Measurements from ENCODE around the gene PLA2G2F.

The PLA2G2F gene, protein sequence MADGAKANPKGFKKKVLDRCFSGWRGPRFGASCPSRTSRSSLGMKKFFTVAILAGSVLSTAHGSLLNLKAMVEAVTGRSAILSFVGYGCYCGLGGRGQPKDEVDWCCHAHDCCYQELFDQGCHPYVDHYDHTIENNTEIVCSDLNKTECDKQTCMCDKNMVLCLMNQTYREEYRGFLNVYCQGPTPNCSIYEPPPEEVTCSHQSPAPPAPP

DNA sequence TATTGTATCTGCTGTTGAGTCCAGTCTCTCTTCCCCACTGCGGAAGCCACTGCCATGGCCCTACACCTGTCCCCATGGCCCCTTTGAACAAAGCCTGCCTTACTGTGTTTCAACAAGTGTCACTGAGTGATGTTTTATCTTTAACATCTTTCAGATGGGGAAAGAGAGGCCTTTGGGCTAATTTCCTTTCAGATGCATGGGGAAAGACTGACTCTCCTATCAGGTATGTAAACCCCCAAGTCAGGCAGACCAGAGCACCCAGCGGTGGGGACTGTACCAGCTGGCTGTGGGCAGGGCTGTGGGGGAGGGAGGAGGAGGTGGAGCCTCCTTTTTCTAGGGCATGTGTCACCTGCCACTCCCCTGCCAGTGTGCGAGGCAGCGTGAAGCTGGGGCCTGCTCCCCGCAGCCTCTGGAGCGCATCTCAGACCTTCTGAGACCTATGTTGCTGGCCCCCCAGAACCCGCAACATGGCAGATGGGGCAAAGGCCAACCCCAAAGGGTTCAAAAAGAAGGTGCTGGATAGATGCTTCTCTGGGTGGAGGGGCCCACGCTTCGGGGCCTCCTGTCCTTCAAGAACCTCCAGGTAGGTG, at the start of gene PLA2G2F:
PLA2G2F (plus strand) TSS at position 363 of the 590 bp plus-strand sequence; CDS start at position 468, 105 bp downstream.
- DNase-seq (ENCODE audit: low read depth in 2 of 2) = no peak

DNA sequence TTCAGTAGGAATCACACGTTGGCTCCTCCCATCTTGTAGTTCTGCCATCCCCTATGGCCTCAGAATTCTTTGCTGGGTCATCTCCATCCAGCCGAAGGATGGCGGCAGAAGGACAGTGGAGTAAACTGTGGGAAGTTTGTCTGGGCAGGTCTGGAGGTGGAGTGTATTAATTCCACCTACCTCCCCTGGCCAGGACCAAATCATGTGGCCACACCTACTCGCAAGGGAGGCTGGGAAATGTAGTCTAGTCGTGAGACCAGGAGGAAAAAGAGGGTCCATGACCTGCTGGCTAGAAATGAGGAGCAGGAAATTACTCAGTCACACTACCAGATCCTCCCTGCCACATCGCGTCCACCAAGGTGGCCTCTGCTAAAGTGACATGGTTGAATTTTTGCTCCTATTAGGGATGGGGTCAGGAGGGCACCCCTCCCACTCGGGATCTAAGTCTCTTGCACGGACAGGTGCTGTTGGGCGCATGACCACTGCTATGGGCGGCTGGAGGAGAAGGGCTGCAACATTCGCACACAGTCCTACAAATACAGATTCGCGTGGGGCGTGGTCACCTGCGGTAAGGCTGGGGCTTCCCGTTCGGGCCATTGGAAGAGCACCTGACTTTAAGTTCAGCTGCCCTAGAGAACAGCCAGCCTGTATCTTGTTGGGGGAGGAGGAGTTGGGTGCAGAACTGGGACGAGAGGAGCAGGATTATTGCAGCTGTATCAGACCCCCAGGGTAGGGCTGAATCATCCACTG, 49.6 kb upstream of the PLA2G2F start:
- no peak for DNase-seq (ENCODE audit: low read depth in 2 of 2)

DNA sequence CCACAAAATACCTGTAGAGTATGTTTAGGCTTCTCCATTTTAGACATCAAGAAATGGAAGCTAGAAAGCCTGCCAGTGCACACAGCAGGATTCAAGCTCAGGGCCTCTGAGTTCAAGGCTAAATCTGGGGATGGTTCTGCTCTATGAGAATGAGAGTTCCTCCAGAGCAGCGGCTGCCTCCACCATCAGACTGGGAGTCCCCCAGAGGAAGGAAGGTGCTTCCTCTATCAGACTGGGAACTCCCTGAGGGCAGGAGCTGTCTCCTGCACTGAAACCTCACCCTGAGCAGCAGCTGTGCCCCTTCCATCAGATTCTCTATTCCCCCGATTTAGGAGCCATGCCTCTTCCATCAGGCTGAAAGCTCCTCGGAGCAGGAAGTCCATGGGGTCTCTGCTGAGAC, 49.0 kb upstream of the PLA2G2F start:
- DNase-seq (ENCODE audit: low read depth in 2 of 2) = no peak

DNA sequence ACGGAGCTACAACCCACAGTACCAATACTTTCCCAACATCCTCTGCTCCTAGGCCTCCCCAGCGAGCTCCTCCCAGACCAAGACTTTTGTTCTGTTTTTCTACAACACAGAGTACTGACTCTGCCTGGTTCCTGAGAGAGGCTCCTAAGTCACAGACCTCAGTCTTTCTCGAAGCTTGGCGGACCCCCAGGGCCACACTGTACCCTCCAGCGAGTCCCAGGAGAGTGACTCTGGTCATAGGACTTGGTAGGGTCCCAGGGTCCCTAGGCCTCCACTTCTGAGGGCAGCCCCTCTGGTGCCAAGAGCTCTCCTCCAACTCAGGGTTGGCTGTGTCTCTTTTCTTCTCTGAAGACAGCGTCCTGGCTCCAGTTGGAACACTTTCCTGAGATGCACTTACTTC, 48.5 kb upstream of the PLA2G2F start:
- no peak for DNase-seq (ENCODE audit: low read depth in 2 of 2)

DNA sequence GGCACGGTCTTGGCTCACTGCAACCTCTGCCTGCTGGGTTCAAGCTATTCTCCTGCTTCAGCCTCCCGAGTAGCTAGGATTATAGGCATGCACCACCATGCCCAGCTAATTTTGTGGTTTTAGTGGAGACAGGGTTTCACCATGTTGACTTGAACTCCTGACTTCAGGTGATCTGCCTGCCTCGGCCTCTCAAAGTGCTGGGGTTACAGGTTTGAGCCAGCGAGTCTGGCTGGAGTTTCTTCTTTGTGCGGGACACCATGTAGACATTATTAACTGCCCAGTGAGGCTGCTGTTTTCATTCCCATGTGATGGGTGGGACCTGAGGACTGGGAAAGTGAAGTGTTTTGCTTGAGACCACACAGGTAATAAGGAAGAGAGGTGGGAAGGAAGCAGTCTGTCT, 45.8 kb upstream of the PLA2G2F start:
- no peak for DNase-seq (ENCODE audit: low read depth in 2 of 2)

DNA sequence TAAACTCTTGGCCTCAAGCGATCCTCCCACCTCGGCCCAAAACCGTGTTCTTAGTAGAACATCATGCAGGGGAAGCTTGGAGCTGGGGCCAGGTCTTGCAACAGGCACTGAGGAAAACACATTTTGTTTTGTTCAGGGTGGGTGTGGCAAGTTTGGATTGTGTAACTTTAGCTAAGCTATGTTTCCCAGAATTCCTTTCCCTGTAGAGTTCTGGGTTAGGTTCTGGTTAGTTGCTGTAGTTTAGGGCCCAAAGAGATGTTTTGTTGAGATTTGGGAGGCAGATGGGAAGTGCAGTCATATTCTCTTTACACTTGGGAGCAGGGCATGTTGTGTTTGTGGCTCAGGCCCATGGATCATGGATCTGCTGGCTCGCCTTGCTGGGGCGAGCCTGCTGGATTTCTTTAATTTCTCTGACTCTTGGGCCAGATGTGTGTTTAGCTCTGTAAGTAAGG, 45.2 kb upstream of the PLA2G2F start:
- no peak for DNase-seq (ENCODE audit: low read depth in 2 of 2)

DNA sequence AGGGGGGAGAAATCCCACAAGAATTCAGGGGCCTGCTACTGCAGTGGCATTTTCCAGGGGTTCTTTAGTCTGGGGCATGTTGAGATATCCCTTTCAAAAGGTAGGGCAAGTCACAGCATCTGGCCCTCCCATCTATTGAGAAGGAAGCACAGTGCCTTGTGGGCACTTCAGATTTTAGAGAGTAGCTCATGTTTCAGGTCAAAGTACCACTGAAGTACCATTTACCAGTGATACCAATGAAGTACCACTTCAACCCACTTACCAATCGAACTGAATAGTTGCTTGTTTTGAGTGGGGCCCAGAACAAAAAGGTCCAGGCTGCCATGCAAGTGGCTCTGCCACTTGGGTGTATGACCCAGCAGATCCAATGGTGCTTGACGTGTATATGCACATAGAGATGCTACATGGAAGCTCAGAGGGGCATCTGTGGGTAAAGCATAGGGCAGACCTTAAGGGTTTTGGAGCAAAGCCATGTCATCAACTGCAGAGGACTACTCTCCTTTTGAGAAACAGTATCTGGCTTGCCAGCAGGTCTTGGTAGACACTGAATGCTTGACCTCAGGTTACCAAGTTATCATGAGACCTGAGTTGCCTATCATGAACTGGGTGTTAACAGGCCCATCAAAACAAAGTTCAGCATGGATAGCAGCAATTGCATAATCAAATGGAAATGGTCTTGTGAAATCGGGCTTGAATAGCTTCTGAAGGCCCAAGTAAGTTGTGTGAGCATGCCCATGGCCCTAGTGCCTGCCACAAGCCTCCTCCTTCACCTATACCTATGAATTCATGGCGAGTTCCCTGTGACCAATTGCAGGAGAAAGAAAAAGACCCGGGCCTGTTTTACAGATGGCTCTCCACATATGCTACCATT, 43.3 kb upstream of the PLA2G2F start:
- DNase-seq (ENCODE audit: low read depth in 2 of 2) = no peak

DNA sequence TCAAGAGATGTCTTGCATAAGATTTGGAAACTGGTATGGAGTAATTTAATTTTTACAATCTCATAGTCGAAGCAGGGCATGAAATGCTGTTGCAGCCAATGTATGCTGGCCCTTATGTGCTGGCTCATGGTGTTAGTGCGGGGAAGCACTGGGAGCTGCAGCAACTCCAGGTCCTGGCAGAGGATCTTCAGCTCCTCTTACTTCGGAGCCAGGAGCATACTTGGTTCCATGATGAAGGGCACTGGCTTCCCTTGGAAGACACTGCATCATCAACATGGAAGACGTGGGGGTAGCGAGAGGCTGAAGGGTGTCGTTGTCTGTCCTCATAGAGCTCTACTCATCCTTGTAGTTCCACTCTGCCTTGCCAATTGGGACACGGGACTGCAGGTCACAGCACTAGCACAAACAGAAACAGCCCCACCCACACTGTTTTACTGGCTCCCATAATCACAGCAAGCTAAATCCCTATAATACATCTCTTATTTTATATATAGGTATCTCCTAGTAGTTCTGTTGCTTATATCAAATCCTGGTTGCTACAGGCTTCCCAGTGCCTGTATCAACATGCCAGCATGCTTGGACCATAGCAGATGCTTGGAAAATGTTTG, 42.2 kb upstream of the PLA2G2F start:
- no peak for DNase-seq (ENCODE audit: low read depth in 2 of 2)

DNA sequence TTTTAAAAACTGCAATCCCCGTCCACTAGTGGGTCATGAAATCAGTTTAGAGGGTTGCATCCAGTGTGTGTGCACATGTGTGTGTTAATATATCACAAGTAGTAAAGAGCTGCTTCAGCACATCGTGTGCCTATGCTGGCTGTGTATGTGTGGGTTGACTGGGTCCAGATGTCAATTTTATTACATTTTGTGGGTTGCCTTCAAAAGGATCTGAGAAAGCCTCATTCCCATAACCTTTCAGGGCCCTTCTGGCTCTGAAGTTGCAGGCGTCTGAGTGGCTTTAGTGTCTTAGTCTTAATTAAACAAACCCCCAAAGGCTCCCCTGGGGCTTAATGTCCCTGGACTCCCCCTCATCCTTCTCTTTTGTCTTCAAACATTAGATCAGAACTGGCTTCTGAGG, 39.6 kb upstream of the PLA2G2F start:
- DNase-seq (ENCODE audit: low read depth in 2 of 2) = no peak

DNA sequence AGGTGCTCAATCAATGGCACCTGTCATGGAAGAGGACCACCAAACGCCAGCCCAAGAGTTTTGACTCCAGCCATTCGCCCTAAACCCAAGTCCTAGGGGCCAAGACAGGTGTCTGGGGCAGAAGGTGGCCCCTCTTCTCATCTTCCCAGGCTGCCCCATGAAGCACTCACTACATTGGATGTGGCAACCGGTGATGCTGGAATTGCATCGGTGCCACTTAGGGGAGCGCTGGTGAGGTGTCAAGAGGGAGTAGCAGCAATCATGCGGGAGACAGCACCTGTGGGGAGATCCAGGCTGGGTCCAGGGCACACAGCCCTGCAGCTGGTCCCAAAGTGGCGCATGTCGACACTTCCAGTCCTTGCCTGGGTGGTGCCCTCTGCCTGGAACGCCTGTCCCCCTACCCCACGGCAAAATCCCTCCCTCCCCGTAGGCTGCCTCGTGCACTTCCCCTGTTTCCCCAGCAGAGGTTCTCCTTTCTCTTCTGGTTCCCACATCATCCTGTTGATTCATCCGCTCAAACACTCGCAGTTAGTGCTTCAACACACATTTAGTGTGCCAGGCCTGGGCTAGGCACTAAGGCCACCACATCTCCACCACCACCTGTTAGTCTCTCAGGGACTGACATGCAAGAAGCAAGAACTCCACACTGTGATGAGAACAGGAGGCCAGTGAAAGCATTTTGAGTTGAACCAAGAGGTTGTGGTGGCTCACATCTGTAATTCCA, 38.3 kb upstream of the PLA2G2F start:
- DNase-seq (ENCODE audit: low read depth in 2 of 2) = no peak

DNA sequence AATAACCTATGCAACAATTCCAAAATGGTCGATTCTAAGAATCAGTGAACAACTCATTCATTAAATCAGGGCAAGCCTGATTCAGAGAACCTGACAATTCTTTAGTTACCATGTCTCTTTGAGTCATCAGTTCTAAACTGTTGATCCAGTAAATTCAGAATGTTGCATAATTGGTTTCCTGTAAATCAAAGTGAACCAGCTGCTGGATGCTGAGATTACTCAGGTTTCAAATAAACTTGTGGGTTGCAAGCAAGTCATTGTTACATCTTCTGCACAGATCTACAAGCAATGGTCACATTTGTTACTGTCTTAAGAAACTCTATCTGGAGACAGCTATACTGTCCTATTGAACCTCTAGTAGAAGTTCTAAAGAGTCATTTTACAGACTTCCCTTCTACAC, 36.2 kb upstream of the PLA2G2F start:
- DNase-seq (ENCODE audit: low read depth in 2 of 2) = no peak

DNA sequence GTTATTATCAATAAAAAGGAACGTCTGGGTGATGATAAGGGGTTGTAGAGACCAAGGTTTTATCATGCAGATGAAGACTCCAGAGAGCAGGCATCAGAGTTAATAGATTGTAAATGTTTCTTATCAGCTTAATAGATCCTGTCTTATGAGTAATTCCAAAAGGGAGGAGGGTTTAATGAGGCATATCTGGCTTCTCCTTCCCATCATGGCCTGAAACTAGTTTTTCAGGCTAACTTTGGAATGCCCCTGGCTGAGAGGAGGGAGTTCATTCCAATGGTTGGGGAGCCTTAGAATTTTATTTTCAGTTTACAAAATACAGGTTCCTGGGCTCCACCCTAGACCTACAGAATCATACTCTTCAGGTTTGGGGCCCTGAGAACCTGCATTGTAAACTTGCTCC, 33.3 kb upstream of the PLA2G2F start:
- DNase-seq (ENCODE audit: low read depth in 2 of 2) = no peak

DNA sequence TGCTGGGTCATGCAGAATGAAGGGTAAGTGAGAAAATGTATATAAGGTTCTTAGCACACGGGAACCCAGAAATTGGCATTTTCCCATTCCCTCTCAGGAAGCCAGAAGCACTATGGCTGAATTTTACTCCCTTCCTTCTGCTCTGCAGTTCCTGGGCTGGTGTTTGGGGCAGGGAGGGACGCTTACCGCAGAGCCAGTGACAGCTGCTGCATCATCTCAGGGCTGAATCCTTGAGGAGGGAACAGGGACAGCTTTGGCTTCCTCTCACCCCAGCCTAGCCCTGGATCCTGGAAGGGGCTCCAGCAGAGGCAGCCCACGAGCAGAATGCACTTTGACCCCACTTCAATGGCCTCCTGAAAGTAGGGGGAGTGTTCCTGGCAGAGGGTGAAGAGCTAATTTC, 31.8 kb upstream of the PLA2G2F start:
- DNase-seq (ENCODE audit: low read depth in 2 of 2) = no peak

DNA sequence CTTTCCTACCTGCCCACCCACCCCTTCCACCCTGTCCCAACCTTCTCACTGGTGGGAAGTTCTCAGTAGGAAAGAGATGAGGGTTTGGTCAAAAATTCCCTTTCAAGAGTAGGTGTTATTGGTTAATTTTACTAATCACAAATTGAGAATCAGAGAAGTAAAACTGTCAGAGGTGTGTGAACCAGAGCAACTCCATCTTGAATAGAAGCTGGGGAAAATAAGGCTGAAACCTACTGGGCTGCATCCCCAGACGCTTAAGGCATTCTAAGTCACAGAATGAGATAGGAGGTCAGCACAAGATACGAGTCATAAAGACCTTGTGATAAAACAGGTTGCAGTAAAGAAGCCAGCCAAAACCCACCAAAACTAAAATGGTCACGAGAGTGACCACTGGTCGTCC, 31.3 kb upstream of the PLA2G2F start:
- no peak for DNase-seq (ENCODE audit: low read depth in 2 of 2)

DNA sequence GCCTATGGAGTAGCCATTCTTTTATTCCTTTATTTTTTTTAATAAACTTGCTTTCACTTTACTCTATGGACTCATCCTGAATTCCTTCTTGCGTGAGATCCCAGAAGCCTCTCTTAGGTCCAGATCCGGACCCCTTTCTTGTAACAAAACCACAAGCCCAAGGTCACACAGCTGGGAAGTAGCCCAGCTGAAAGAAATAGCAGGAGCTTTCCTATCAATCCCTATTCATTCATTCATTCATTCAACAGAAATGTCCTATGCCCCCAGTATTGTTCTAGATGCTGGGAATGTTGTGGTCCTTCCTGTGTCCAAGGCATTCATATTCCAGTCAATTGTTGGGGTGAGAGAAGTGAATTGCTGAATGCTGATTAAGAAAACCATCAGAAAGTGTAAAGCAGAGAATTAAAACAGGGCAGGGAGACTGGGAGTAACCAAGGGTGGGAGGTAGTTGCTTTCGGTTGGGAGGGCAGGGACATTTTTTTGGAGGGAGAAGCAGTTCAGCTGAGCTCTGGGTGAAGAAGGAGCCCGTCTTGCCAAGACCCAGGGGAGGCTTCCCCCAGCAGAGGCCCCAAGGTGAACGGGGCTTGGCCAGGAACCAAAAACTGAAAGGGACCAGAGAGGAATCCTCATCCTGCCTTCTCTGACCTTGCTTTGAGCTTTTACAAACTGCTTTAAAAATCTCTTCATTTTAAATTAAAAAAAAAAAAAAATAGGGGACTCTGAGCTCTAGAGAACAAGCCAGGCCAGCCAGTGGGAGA, 30.6 kb upstream of the PLA2G2F start:
- no peak for DNase-seq (ENCODE audit: low read depth in 2 of 2)

DNA sequence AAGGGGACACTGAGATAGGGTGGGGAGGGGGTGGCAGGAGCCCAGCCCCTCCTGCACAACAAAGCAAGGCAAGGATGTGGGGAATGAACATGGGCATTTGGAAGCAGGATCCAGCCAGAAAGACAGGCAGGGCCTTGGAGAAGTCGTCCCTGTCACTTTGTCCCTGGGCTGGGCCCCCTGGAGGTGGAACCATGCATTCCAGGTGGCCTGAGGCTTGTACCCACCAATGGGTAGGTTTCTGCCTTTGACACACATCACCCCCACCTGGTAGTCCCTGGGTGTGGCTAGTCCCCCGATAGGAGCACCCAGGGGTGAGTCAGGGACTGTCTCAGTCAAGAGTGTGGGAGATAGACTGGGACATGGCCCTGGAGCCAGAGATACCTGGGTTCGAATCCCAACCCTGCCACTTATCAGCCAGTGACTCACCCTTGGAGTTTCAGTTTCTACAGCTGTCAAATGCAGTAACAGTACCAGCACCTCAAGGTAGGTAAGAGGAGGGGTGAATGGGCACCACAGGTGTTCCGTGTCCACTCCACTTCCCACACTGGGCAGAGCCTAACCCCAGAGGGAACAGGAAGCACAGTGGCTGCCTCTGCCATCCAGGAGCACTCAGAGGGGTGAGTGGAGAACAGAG, 29.8 kb upstream of the PLA2G2F start:
- DNase-seq (ENCODE audit: low read depth in 2 of 2) = no peak

DNA sequence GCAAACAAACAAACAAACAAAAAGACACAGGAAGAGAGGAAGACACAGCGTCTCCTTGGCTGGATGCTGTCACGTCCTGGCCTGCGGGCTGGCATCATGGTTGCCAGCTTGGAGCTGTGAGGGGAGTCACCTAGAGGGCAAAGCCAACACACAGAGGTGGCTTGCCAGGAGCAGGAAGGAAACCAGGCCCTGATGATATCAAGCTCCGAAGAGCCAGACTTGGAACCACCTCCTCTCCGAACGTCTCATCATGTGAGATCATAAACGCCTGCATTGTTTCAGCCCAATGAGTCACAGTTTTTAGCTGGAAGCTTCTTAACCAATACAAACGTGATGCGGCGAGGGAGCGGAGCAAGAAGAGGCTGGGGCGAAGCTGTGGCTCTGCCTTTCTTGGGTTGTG, 28.4 kb upstream of the PLA2G2F start:
- no peak for DNase-seq (ENCODE audit: low read depth in 2 of 2)

DNA sequence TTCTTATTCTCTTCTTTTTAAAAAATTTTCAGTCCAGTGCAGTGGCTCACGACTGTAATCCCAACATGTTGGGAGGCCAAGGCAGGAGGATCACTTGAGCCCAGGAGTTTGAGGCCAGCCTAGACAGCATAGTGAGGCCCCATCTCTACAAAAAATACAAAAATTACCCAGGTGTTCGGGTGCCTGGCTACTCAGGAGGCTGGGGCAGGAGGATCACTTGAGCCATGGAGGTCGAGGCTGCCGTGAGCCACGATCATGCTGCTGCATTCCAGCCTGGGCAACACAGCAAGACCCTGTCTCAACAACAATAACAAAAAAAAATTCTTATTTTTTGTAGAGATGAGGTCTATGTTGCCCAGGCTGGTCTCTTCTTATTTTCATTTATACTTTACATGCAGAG, 27.7 kb upstream of the PLA2G2F start:
- DNase-seq (ENCODE audit: low read depth in 2 of 2) = no peak

DNA sequence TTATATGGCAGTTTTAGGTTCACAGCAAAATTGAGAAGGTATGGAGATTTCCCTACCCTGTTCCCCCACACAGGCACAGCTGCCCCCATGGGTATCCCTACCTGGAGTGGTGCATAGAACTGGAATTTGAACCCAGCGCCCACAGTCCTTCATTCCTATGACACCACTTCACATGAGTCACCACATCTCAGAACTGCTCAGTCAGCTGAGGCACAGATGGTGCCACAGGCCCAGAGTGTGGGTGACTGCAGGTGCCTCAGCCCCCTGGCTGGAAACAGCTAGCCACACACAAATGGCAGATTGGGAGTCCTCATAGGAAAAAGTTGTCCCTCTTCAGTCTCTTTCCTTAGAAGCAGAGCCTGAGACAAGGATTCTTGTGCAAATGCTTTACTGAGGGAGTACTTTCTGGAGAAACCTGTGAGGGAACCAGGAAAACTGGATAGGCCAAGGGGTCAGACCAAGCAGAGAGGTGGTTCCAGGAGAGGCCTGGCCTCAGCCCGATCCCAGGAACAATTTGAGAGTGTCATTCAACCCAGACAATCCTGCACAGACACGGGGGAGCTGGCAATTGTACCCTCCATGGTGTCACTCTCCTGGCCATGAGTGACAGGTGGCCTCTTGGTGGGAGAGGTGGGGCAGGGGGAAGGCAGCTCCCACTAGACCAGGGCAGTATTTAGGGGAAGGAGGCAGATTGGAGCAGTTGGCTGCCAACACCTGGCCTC, 26.7 kb upstream of the PLA2G2F start:
- DNase-seq (ENCODE audit: low read depth in 2 of 2) = no peak

All from stimulated activated CD8-positive, alpha-beta memory T cell treated with anti-CD3 and anti-CD28 coated beads, Interleukin-2, amount 100 ng/mL, for 1 hour (primary cell).